ENCODE measurements around the gene CNIH1. TPM values are rescaled to one million over a fixed set of nuclear protein-coding genes. Genes with fewer than 3 reads are reported as not detected.

CNIH1 gene
- 100 to 1,000 TPM in 5 of 6 experiments, 10 to 100 TPM in 1; 95.9 to 209 (median 157) TPM for total RNA-seq
- long read RNA-seq, full-length matches to known transcripts = 25 of 27 reads
- long read RNA-seq, partial matches to known transcripts = 0 of 27 reads
- long read RNA-seq, other reads (novel, unspliced or antisense) = 2 of 27 reads

DNA sequence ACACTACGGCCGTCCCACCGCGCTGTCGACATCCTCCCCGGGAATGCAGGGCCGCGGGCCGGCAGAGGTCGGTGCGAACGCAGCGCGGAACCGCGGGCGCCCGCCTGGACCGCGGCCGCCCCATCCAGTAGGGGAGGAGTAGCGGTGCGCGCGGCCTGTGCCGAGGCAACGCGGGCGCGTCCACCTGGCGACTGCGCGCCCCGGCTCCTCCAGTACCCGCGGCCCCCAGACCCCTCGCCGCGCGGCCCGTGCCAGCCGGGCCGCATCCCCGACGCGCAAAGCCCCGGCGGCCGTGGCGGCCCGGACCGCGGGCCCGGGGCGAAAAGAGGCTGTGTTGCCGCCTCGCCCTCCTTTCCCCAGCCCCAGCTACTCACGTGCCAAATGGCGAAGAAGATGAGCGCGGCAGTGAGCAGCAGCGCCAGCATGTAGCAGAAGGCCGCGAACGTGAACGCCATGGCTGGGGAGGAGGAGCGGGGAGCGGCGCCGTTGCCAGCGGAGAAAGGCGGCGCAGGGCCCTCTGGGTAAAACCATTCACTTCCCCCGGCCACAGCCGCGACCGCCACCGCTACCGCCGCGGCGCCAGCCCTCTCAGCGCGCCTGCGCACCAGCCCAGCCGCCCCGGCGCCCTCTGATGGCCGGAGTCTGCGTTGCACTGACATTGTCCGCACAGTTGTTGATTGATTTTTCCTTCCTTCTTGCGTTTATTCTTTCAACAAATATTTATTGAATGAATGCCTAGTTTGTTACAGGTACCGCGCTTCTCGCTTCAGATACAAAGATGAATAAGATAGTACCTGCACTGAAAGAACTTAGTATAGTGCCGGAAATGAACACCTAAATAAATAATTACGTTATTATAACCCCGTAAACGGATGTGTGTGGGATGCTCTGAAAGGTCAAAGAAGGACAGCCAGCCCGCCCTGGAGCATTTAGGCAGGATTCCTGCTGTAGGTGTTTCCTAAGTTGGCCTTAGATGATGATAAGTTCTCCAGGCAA lies at the start of gene CNIH1:
CNIH1 (minus strand) TSS at position 502 of the 996 bp plus-strand sequence; CDS start at position 455, 47 bp downstream.
- TF ChIP-seq, protein P1, sequence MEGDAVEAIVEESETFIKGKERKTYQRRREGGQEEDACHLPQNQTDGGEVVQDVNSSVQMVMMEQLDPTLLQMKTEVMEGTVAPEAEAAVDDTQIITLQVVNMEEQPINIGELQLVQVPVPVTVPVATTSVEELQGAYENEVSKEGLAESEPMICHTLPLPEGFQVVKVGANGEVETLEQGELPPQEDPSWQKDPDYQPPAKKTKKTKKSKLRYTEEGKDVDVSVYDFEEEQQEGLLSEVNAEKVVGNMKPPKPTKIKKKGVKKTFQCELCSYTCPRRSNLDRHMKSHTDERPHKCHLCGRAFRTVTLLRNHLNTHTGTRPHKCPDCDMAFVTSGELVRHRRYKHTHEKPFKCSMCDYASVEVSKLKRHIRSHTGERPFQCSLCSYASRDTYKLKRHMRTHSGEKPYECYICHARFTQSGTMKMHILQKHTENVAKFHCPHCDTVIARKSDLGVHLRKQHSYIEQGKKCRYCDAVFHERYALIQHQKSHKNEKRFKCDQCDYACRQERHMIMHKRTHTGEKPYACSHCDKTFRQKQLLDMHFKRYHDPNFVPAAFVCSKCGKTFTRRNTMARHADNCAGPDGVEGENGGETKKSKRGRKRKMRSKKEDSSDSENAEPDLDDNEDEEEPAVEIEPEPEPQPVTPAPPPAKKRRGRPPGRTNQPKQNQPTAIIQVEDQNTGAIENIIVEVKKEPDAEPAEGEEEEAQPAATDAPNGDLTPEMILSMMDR (IDR thresholded peaks at IDR 0.05) = peak; percentile 96 to 98 (median 98)
- TF ChIP-seq POLR2A (IDR thresholded peaks at IDR 0.05) = peak; percentile 90
- ATAC-seq (peak; percentile 93 to 97 (median 96)), DNase-seq (peak; percentile 94 to 95 (median 94))
- intact Hi-C loops (cut with DNase I) = no loop called here
- under 1% methylated on average over 28 of the region's 100 CpGs for WGBS (ENCODE audit: insufficient coverage, low coverage, low lambda C conversion rate, missing lambda C conversion rate)
- Histone ChIP-seq H3K4me3 (peak within 1 kb of the TSS; percentile 63 to 73 (median 65)), H3K27me3 (no peaks in the 10 kb centered on the region), H3K9me3 (no peaks in the 10 kb centered on the region), H3K36me3 (no peaks in the 10 kb centered on the region), H3K4me1 (peaks cover 0 to 39% (median 6%) of the 10 kb centered on the region in 4 donors), H3K27ac (peak within 1 kb of the TSS; percentile 82 to 94 (median 90))

DNA sequence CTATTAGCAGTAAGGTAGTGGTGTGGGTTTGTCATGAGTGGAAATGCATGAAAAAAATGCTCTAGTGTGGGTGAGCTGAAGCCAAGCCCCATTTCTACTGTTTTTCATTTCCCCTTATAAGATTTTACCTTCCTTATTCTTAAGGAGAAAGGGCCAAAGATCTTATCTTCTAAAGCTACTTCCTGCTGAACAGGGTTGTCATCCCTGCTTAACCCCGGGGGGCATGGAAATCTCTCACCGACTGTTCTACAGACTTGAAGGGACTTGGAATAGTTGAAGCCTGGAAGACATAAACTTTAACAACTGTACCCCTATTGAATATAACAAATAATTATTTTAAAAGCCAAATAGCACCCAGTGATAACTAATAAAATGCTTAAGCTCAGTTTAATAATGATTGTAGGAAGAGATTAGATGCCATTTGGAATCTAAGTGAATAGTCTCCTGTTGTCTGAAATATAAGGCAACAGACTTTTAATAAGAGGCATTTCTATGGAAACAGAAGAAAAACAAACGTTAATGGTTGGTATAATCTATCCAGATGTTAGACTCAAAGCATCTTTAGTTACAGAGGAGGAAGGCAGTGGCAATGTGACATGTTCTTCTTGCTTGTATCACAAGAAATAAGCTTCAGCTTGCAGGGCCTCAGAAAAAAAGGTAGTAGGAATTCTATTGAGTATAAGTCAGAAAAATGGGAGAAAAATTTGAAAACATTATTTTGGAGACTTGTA lies 49.4 kb upstream of the CNIH1 start:
- H3K4me1 ChIP-seq = peaks cover 0 to 13% (median 5%) of the 10 kb centered on the region in 4 donors
- no peak overlapping the region for H3K4me3 ChIP-seq
- ATAC-seq (no peak), DNase-seq (no peak)
- H3K27me3 ChIP-seq = no peaks in the 10 kb centered on the region
- TF ChIP-seq, protein P1 (IDR thresholded peaks at IDR 0.05) = no peak
- no peak for TF ChIP-seq POLR2A (IDR thresholded peaks at IDR 0.05)
- H3K36me3 ChIP-seq = no peaks in the 10 kb centered on the region
- 37% methylated on average over 3 of the region's 3 CpGs for WGBS (ENCODE audit: insufficient coverage, low coverage, low lambda C conversion rate, missing lambda C conversion rate)
- H3K9me3 ChIP-seq = no peaks in the 10 kb centered on the region
- H3K27ac ChIP-seq = no peak overlapping the region
- intact Hi-C loops (cut with DNase I) = no loop called here

DNA sequence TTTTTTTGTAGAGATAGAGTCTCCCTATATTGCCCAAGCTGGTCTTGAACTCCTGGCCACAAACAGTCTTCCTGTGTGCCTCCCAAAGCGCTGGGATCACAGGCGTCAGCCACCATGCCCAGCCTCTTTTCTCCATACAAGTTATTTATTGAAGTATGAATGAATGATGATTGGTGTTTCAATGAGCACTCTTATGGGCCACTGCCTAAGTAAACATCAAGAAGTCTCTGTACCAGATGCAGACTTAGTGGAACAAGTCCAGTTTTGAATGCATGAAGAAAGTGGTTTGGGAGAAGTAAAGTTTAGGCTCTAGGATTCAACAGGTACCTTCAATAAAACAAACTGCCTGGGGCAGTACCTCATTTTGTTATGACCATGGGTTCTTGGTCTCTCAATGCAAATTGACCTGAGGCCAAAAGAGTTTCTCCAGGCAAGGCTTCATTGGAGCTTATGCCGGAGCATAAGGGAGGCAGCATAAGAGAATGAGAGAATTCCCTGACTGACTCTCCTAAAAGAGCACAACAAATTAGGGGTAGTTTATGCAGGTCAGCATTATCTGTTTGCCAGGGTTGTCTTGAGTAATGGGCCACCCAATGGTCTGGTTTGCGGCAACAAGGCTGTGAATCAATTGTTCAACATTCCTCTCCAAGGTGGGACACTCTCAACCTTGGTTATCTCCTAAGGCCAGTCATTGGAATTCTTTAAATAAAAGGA lies 48.7 kb upstream of the CNIH1 start:
- H3K27ac ChIP-seq = peak overlapping the region in 2 of 3 donors; percentile 87 to 98
- H3K4me1 ChIP-seq = peaks cover 0 to 13% (median 5%) of the 10 kb centered on the region in 4 donors
- ATAC-seq (no peak), DNase-seq (no peak)
- no peaks in the 10 kb centered on the region for H3K36me3 ChIP-seq
- no peaks in the 10 kb centered on the region for H3K9me3 ChIP-seq
- 78% methylated on average over 2 of the region's 4 CpGs for WGBS (ENCODE audit: insufficient coverage, low coverage, low lambda C conversion rate, missing lambda C conversion rate)
- peak overlapping the region in 1 of 3 donors; percentile 98 for H3K4me3 ChIP-seq
- H3K27me3 ChIP-seq = no peaks in the 10 kb centered on the region
- TF ChIP-seq, protein P1 (IDR thresholded peaks at IDR 0.05) = no peak
- TF ChIP-seq POLR2A (IDR thresholded peaks at IDR 0.05) = no peak
- intact Hi-C loops (cut with DNase I) = no loop called here

DNA sequence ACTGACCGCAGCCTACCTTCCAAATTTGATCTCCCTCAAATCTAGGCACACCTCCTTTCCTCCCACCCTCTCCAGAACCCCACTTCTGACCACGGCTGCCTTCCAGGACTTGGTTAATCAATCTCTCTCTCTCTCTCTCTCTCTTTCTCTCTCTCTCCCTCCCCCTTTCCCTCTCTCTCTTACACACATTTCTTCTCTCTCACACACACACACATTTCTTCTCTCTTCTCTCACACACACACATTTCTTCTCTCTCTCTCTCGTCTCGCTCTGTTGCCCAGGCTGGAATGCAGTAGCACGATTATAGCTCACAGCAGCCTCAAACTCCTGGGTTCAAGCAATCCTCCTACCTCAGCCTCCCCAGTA lies 48.1 kb upstream of the CNIH1 start:
- Histone ChIP-seq H3K4me1 (peaks cover 0 to 13% (median 5%) of the 10 kb centered on the region in 4 donors), H3K4me3 (peak overlapping the region; percentile 86 to 98 (median 90)), H3K27me3 (no peaks in the 10 kb centered on the region), H3K27ac (peak overlapping the region; percentile 73 to 98 (median 87)), H3K9me3 (no peaks in the 10 kb centered on the region), H3K36me3 (no peaks in the 10 kb centered on the region)
- TF ChIP-seq, protein P1 (IDR thresholded peaks at IDR 0.05) = no peak
- no peak for TF ChIP-seq POLR2A (IDR thresholded peaks at IDR 0.05)
- WGBS (ENCODE audit: insufficient coverage, low coverage, low lambda C conversion rate, missing lambda C conversion rate) = 34% methylated on average over 5 of the region's 5 CpGs
- DNase-seq (no peak), ATAC-seq (peak in 1 of 4 donors; percentile 31)
- intact Hi-C loops (cut with DNase I) = no loop called here
